ENCODE results near the gene COL4A4.

- TF ChIP-seq POLR2AphosphoS2 (conservative IDR thresholded peaks at IDR 0.05; ENCODE audit: low read length) (no peak), CTCF (IDR thresholded peaks at IDR 0.05) (no peak), REST (IDR thresholded peaks at IDR 0.05) (no peak)
Measured at GRCh38 chr2:226978300-226978699, 185.7 kb downstream of the COL4A4 start.
